Activated B cell treated with CpG ODN at 0.5 μM for 24 hours (primary cell): ENCODE measurements around the gene SETMAR. TPM values are rescaled to one million over a fixed set of nuclear protein-coding genes. Genes with fewer than 3 reads are reported as not detected.

Source experiments
- ATAC-seq: fragments of 200-7000 bp; cut with Tn5 transposase; one replicate; pipeline ENCODE4 v1.10.0; 2021; ENCODE audit warnings: low read depth, mild to moderate bottlenecking, moderate library complexity
- CTCF ChIA-PET: fragments of 350-600 bp; sonication (Branson Sonifier 250); formaldehyde crosslinking; loops from one replicate; lab custom pipeline; 2021; ENCODE audit warnings: antibody characterized with exemption; lab: Charles Lee
- POLR2A ChIA-PET: fragments of 350-600 bp; sonication (Branson Sonifier 250); formaldehyde crosslinking; loops from one replicate; lab custom pipeline; 2021; ENCODE audit warnings: antibody characterized with exemption; lab: Charles Lee
- DNase-seq: peaks from one replicate; pipeline ENCODE4 v3.0.0; 2022
- H3K27ac Mint-ChIP-seq: one replicate; pipeline ENCODE4 v1.8.0; 2020; ENCODE audit warnings: mixed read lengths
- H3K27me3 Mint-ChIP-seq: one replicate; pipeline ENCODE4 v1.8.0; 2021; ENCODE audit warnings: mixed read lengths
- H3K36me3 Mint-ChIP-seq: one replicate; pipeline ENCODE4 v1.8.0; 2021; ENCODE audit warnings: low read depth, mixed read lengths
- H3K4me1 Mint-ChIP-seq: one replicate; pipeline ENCODE4 v1.8.0; 2021; ENCODE audit warnings: mixed read lengths
- H3K4me3 Mint-ChIP-seq: one replicate; pipeline ENCODE4 v1.8.0; 2020; ENCODE audit warnings: mild to moderate bottlenecking, mixed read lengths
- H3K9me3 Mint-ChIP-seq: one replicate; pipeline ENCODE4 v1.8.0; 2020; ENCODE audit warnings: mixed read lengths
- CTCF ChIP-seq: fragments of 200-600 bp; IDR thresholded peaks from one replicate; pipeline ENCODE4 v1.8.0; 2022; ENCODE audit warnings: antibody characterized with exemption, mild to moderate bottlenecking
- intact Hi-C: fragments of 100-400 bp; cut with micrococcal nuclease; formaldehyde crosslinking; loops from one replicate; pipeline ENCODE4 v1.15.1; 2024
- total RNA-seq: library from RNA; stranded (reverse); gene quantifications from 2 replicates; pipeline ENCODE4 v1.2.3, GENCODE V29; 2022

Gene SETMAR
- total RNA-seq, 1 donor from 2014 or later: 11.4 TPM

DNA sequence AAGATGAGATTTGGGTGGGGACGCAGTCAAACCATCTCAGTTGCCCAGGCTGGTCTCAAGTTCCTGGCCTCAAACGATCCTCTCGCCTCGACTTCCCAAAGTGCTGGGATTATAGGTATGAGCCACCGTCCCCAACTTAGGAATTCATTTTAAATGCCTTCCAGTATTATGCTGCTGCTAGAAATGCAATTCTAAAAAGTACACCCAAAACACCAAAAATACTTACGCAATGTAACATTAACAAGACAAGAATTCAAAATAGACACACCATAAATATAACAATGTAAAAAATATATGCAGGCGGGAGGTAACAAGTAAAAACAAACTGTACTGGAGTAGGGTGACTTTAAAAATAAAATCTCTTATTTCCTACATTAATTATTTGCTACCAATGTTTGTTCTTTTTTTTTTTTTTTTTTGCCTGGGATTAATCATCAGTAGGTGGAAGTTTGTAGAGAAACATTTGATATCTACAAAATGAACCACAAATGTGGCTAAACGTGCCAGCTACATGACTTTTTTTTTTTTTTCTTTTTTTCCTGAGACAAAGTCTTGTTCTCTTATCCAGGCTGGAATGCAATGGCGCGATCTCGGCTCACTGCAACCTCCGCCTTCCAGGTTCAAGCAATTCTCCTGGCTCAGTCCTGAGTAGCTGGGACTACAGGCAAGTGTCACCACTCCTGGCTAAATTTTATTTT lies 56.8 kb downstream of the SETMAR start:
- Mint-ChIP-seq H3K4me1 (no peaks in the 10 kb centered on the region), H3K4me3 (no peak overlapping the region), H3K27me3 (no peaks in the 10 kb centered on the region), H3K36me3 (peaks cover 22% of the 10 kb centered on the region), H3K27ac (no peak overlapping the region), H3K9me3 (no peaks in the 10 kb centered on the region)
- no peak for TF ChIP-seq CTCF
- ChIA-PET POLR2A (no interaction called here), CTCF (no interaction called here)
- intact Hi-C loops: no loop called here
- DNase-seq (no peak), ATAC-seq (no peak)

GRCh38 chr3:4360817-4361216 lies 57.6 kb downstream of the SETMAR start:
- ATAC-seq (no peak), DNase-seq (no peak)
- intact Hi-C loops: no loop called here
- no peak overlapping the region for H3K27ac Mint-ChIP-seq
- ChIA-PET POLR2A (no interaction called here), CTCF (interaction anchor here (0.6 to 0.8 kb wide), 3 partner anchors 10 to 226 kb away, joined by 3 read pairs; no protein-coding TSS in a partner anchor)
- H3K4me3 Mint-ChIP-seq: no peak overlapping the region
- no peak for TF ChIP-seq CTCF
- H3K4me1 Mint-ChIP-seq: no peaks in the 10 kb centered on the region
- no peaks in the 10 kb centered on the region for H3K9me3 Mint-ChIP-seq
- H3K27me3 Mint-ChIP-seq: no peaks in the 10 kb centered on the region
- peaks cover 22% of the 10 kb centered on the region for H3K36me3 Mint-ChIP-seq

- H3K27me3 Mint-ChIP-seq: no peaks in the 10 kb centered on the region
- intact Hi-C loops: no loop called here
- ChIA-PET POLR2A (no interaction called here), CTCF (no interaction called here)
- no peak overlapping the region for H3K4me3 Mint-ChIP-seq
- ATAC-seq (no peak), DNase-seq (no peak)
- no peaks in the 10 kb centered on the region for H3K4me1 Mint-ChIP-seq
- no peak for TF ChIP-seq CTCF
- H3K36me3 Mint-ChIP-seq: peaks cover 24% of the 10 kb centered on the region
- no peak overlapping the region for H3K27ac Mint-ChIP-seq
- H3K9me3 Mint-ChIP-seq: no peaks in the 10 kb centered on the region
Measured at GRCh38 chr3:4362523-4362922, 59.4 kb downstream of the SETMAR start.

Other genes with a start within 250 kb of the SETMAR start
- gene SUMF1, start 163.9 kb downstream of the SETMAR start, total RNA-seq: 18.4 and 20.7 TPM in 2 replicates
- 116 and 143 TPM in 2 replicates for gene ITPR1, start 190.0 kb downstream of the SETMAR start, total RNA-seq